ENCODE measurements around the gene POMT1.

POMT1 gene

DNA sequence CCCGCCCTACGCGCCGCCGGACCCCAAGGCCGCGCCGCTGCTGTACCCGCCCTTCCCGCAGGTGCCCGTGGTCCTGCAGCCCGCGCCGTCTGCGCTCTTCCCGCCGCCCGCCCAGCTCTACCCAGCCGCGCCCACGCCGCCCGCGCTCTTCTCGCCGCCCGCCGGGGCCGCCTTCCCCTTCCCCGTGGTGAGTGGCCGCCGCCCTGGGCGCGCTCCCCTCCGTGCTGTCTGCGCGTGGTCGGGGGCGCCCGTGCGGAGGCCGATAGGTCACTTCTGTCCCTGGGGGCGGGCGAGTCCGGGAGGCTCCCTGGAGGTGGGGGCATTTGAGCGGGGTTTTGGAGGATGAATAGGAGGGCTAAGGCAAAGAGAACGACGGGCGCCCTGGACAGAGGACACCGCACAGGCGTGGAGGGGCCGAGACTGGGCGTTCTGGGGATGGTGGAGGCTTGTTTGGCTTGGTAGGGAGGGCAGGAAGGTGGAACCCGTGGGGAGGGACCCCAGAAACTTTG, 52.2 kb downstream of the POMT1 start:
- no peak for DNase-seq (ENCODE audit: low read depth)

DNA sequence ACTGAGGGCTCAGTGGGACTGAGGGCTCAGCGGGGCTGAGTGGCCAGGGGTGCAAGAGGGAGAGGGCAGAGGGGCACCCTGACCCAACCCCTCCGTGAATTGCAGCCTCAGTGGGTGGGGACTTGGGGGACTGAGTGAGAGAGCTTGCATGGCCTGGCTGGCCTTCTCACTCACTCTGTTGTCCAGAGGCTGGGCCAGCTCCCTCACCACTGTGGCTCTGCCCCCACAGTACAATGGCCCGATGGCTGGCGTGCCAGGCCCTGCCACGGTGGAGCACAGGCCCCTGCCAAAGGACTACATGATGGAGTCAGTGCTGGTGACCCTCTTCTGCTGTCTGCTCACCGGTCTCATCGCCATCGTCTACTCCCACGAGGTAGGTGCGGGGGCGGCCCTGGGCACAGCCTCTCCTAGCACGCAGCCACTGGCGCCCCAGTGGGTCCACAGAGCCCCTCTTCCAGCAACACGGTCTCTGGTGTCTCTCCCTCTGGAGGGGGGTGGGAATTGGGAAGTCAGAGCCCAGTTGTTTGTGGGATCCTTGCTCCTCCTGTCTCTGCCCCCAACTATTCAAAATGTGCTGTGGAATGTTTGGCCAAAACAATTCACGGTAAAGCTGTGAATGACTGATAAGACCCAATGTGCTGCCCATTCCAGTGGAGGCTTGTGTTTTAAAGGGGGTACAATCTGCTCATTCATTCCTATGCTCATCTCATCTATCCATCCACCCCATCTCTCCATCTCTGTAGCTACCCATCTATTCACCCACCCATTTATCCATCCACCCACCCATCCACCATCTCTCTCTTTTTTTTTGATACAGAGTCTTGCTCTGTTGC, 53.3 kb downstream of the POMT1 start:
- DNase-seq (ENCODE audit: low read depth), result no peak

DNA sequence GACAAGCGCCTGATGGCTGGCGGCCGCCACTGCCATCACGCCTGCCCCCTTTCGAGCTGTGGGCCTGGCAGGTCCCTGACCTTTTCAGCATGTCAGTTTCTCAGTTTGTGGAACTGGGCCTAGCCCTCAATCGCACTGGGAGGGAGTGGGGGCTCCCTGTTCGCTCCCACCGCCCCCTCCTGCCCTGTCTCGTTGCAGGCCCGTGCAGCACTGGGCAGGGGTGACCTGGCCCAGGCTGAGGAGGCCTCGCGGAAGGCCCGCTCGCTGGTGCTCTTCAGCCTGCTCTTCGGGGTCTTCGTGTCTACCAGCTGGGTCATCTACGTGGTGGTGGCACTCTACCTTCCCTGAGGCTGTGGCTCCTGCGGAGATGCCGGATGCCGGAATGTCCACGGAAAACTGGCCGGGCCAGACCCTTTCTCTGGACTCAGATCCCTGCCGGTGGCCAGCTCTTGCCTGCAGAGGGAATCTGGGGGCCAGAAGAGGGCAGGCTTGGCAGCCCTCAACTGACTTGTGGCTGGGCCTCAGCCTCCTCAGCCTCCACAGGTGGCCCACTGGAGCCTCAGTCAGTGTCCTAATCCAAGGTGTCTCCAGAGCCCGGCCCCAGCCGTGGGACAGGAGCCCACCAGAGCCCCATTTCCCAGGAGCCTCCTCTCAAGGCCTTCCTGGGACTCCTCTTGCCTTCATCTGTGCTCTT, 55.3 kb downstream of the POMT1 start:
- DNase-seq (ENCODE audit: low read depth), result no peak

DNA sequence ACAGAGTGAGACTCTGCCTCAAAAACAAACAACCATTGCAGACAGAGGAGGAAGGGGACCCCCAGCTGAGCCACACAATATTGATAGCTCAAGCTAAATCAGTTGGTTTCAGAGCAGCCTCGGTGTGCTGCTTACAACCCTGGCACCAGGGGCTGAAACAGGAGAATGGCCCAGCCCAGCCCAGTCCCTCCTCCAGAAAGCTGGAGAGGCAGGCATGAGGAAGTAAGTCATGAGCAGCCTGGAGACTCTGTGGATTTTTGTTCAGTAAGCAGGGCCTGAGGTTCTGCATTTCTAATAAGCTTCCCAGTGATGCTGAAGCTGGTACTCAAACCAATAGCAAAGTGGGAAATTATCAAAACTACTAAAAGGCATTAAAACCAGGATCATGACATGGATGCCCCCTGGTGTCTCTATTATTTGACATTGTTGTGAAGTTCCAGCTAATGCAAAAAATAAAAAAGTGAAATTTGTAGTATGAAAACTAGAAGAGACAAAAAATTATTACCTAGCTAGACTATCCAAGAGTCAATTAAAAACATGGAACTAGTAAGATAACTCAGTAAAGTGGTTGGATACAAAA, 56.8 kb downstream of the POMT1 start:
- DNase-seq (ENCODE audit: low read depth), result no peak

DNA sequence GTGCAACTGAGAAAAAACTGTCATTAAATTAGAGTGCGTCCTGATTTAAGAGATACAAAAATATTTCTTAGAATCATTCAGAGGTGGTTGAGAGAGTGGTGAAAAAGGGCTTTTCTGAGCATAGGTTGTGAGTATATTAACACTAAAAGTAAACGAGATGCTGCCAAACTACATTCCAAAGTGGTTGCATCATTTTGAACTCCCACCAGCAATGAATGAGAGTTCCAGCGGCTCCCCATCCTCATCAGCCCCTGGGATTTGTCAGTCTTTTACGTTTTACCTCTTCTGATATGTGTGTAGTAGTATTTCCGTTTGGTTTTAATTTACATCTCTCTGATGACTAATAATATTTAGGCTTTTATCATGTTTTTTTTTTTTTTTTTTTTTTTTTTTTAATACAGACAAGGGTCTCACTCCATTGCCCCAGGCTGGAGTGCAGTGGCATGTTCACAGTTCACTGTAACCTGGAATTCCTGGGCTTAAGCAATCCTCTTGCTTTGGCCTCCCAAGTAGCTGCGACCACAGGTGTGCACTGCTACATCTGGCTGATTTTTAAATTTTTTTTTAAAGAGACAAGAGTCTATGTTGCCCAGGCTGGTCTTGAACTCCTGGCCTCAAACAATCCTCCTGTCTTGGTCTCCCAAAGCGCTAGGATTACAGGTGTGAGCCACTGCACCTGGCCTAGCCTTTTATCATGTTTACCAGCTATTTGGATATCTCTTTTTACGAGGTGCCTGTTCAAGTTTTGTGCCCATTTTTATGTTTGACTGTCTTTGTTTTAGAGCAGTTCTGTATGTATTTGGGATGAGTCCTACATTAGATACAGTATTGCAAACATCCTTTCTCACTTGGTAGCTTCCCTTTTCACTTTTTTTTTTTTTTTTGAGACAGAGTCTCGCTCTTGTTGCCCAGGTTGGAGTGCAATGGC, 59.6 kb downstream of the POMT1 start:
- DNase-seq (ENCODE audit: low read depth), result no peak

DNA sequence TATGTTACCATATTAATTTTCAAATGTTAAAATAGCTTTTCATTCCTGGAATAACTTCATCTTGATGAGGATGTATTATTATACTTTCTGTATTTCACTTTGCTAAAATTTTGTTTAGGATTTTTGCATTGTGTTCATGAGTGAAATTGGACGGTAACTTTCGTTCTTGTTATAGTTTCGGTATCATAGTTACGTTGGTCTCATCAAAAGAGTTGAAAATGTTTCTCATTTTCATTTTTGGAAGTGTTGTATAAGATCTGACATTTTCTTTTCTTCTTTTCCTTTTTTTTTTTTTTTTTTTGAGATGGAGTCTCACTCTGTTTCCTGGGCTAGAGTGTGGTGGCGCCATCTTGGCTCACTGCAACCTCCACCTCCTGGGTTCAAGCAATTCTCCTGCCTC, 62.7 kb downstream of the POMT1 start:
- DNase-seq (ENCODE audit: low read depth), result no peak

DNA sequence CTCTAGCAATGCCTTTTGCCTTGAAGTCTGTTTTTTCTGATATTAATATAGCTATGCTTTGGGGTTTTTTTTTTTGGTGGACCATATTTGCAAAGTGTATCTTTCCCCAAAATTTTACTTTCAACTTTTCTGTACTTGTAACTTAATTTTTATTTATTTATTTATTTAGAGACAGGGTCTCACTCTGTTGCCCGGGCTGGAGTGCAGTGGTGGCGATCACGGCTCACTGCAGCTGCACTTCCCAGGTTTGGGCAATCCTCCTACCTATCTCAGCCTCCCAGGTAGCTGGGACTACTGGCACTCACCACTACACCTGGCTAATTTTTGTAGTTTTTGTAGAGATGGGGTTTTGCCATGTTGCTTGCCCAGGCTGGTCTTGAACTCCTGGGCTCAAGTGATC, 63.4 kb downstream of the POMT1 start:
- DNase-seq (ENCODE audit: low read depth), result no peak

DNA sequence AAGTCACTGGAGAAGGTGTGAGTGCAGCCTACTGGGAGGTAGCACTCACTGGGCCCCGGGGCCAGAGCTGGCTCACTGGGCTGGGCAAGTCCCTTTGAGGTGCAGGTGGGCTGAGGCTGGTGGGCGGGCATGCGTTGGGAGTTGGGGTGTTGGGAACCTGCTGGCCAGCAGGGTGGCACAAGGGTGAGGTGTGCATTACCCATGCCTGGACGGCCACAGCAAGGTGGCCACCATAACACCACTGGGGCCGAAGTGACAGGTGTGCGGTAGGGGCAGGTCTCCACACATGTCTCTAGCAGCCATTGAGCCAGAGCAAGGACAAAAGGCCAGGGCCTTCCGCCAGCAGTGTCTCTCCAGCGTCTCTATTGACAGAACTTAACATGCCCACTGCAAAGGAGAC, 65.2 kb downstream of the POMT1 start:
- no peak for DNase-seq (ENCODE audit: low read depth)
